Stomach (tissue), 9 donors: ENCODE results near the gene ETNK1. TPM values are rescaled to one million over a fixed set of nuclear protein-coding genes. Genes with fewer than 3 reads are reported as not detected.

ENCODE experiments used
- DNase-seq, 2 donors: peaks; one replicate each; pipeline versions ENCODE4 v3.0.0 to v3.0.0-alpha.2; 2013 to 2019
- H3K27ac ChIP-seq, 5 donors: fragments of 200-600 bp in 4 of 5; sonication (generic) in 4 of 5; one replicate each; pipeline ENCODE4 v1.5.1; 2013 to 2019; ENCODE audit warnings: mild to moderate bottlenecking in 1 of 5, moderate library complexity in 1 of 5
- H3K27me3 ChIP-seq, 3 donors: fragments of 200-600 bp; sonication (generic); one replicate each; pipeline ENCODE4 v1.5.1; 2017 to 2019; ENCODE audit warnings: mixed run types in 1 of 3
- H3K36me3 ChIP-seq, 4 donors: fragments of 200-600 bp; sonication (generic); 1 replicate in 3 of 4; 2 replicates in 1 of 4; pipeline ENCODE4 v1.5.1; 2016 to 2019
- H3K4me1 ChIP-seq, 4 donors: fragments of 200-600 bp; sonication (generic); one replicate each; pipeline ENCODE4 v1.5.1; 2016 to 2019
- H3K4me3 ChIP-seq, 4 donors: fragments of 200-600 bp; sonication (generic) in 3 of 4; one replicate each; pipeline ENCODE4 v1.5.1; 2016 to 2019; ENCODE audit warnings: mild to moderate bottlenecking in 1 of 4
- H3K9me3 ChIP-seq, 4 donors: fragments of 200-600 bp; sonication (generic); one replicate each; pipeline ENCODE4 v1.5.1; 2016 to 2019
- EP300 ChIP-seq: sonication (generic); formaldehyde crosslinking; IDR thresholded peaks from one replicate; pipeline ENCODE4 v1.6.1; 2017; ENCODE audit warnings: antibody characterized with exemption
- POLR2A ChIP-seq, 4 donors: fragments of 450-650 bp; IDR thresholded peaks; one replicate each; pipeline ENCODE4 v1.6.1; 2016; ENCODE audit warnings: antibody characterized with exemption in 4 of 4, control low read depth in 2 of 4, mild to moderate bottlenecking in 1 of 4, moderate library complexity in 1 of 4
- POLR2AphosphoS5 ChIP-seq, 3 donors: sonication (generic); formaldehyde crosslinking; IDR thresholded peaks; one replicate each; pipeline ENCODE4 v1.6.1; 2016; ENCODE audit warnings: antibody characterized with exemption in 3 of 3
- WGBS, 5 donors: extraction: QIAGEN DNeasy Blood & Tissue Kit in 3 of 5; methylation state at CpG; one replicate each; pipeline versions ENCODE4 v1.1.5 to v1.1.7; 2013 to 2018; 5-methylcytosine and 5-hydroxymethylcytosine counted together
- intact Hi-C: fragments of 100-400 bp; cut with DNase I; formaldehyde crosslinking; loops from one replicate; pipeline ENCODE4 v1.15.1; 2023; ENCODE audit warnings: low total_unique reads
- polyA plus RNA-seq, 3 donors: library from polyadenylated mRNA; stranded (reverse); fragments of 200-250 nt; gene quantifications; one replicate each; pipeline ENCODE4 v1.2.3, GENCODE V29; 2013
- total RNA-seq, 5 donors: library from RNA; depleted of rRNA; stranded (reverse); fragments of >200 nt; gene quantifications; one replicate each; pipeline versions ENCODE4 v1.1.0 to v1.2.3, GENCODE V29; 2014 to 2016
- TF ChIP-seq, protein P1 (sequence below), 7 experiments: fragments of 450-650 bp in 4 of 7; fragments of 200-600 bp in 3 of 7; sonication (generic) in 3 of 7; IDR thresholded peaks; one replicate each; pipeline ENCODE4 v1.5.1; 2016 to 2019; ENCODE audit warnings: antibody characterized with exemption in 7 of 7, control low read depth in 2 of 7, mild to moderate bottlenecking in 1 of 7
- donor health status: healthy with polysubstance abuse.
- donor health status: Bipolar disorder and iron deficiency.
- donor health status: healthy.

The ETNK1 gene
- total and polyA plus RNA-seq, 8 donors: 7.5 to 168 (median 40.4) TPM

DNA sequence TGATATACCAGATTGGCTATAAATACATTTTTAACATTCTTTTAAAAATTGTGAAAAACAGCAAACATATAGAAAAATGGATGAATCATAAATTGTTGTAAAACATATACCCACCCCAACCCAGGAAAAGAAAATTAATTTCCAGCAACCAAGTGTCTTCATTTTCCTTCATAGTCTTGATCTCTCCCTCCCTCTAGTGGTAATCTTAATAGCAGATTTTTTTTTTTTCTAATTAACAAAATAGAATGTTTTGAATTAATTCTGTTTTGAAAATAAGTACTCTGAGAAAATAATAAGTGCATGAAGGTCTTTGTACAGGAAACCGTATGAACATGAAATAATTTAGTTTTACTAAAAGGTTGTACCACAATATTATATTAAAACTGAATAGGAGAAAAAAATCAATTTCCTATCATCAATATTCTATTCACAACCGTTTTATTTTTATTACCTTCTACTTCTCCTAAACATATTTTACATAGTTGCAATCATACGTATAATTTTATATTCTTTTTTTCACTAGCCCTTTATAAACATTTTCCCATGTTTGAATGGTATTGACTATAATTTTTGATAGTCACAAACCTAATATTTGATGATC, 7.0 kb downstream of the ETNK1 start:
- Histone ChIP-seq H3K9me3 (no peaks in the 10 kb centered on the region), H3K27me3 (no peaks in the 10 kb centered on the region), H3K27ac (no peak overlapping the region), H3K4me3 (no peak overlapping the region), H3K4me1 (peaks cover 0 to 90% (median 49%) of the 10 kb centered on the region in 4 donors), H3K36me3 (peaks cover 0 to 4% (median 2%) of the 10 kb centered on the region in 4 donors)
- no peak for TF ChIP-seq POLR2AphosphoS5 (IDR thresholded peaks at IDR 0.05)
- TF ChIP-seq, protein P1, sequence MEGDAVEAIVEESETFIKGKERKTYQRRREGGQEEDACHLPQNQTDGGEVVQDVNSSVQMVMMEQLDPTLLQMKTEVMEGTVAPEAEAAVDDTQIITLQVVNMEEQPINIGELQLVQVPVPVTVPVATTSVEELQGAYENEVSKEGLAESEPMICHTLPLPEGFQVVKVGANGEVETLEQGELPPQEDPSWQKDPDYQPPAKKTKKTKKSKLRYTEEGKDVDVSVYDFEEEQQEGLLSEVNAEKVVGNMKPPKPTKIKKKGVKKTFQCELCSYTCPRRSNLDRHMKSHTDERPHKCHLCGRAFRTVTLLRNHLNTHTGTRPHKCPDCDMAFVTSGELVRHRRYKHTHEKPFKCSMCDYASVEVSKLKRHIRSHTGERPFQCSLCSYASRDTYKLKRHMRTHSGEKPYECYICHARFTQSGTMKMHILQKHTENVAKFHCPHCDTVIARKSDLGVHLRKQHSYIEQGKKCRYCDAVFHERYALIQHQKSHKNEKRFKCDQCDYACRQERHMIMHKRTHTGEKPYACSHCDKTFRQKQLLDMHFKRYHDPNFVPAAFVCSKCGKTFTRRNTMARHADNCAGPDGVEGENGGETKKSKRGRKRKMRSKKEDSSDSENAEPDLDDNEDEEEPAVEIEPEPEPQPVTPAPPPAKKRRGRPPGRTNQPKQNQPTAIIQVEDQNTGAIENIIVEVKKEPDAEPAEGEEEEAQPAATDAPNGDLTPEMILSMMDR (IDR thresholded peaks at IDR 0.05): peak in 4 of 7 experiments; percentile 17 to 67 (median 54)
- DNase-seq: peak in 1 of 2 donors; percentile 27
- intact Hi-C loops: no loop called here
- WGBS, 5 donors: 47 to 59% (median 49%) methylated on average over 3 of the region's 3 CpGs

DNA sequence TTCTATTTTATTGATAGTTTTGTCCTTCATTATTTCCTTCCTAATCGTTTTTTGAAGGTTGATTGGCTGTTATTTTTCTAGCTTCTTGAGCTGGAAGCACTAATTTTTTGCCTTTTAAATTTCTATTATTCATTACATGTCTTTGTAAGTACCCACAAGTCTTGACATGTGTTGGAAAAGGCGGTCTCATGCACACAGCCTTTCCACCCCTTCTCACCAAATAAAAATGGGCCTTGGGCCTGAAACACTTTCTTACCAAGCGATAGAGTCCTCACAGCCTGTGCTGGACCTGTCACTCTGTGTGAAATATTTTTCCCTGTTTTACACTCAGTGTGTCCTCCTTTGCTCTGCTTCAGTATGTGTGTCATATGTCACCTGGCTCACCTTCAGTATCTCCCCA, 9.9 kb downstream of the ETNK1 start:
- no peak overlapping the region for H3K27ac ChIP-seq
- no peaks in the 10 kb centered on the region for H3K9me3 ChIP-seq
- no peak for DNase-seq
- no peak overlapping the region for H3K4me3 ChIP-seq
- no peaks in the 10 kb centered on the region for H3K27me3 ChIP-seq
- intact Hi-C loops: no loop called here
- WGBS, 5 donors: 87 to 96% (median 89%) methylated on average over 3 of the region's 3 CpGs
- H3K4me1 ChIP-seq: peaks cover 0 to 86% (median 42%) of the 10 kb centered on the region in 4 donors
- TF ChIP-seq POLR2A (IDR thresholded peaks at IDR 0.05) (no peak), POLR2AphosphoS5 (IDR thresholded peaks at IDR 0.05) (no peak), EP300 (no peak)
- TF ChIP-seq, protein P1 (IDR thresholded peaks at IDR 0.05): no peak
- H3K36me3 ChIP-seq: peaks cover 0 to 4% (median 2%) of the 10 kb centered on the region in 4 donors

DNA sequence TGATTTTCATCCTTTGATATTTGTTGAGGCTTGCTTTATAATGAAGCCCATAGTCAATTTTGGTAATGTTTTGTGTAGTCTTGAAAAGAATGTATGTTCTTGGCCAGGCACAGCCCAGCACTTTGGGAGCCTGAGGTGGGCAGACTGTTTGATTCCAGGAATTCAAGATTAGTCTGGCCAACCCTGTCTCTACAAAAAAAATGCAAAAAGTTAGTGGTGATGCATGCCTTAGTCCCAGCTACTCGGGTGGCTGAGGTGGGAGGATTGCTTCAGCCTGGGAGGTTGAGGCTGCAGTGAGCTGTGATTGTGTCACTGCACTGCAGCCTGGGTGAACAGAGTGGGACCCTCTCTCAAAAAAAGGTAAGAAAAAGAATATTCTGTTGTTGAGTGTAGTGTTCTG, 10.8 kb downstream of the ETNK1 start:
- Histone ChIP-seq H3K27me3 (no peaks in the 10 kb centered on the region), H3K4me1 (peaks cover 0 to 87% (median 41%) of the 10 kb centered on the region in 4 donors), H3K27ac (no peak overlapping the region), H3K4me3 (no peak overlapping the region), H3K36me3 (peaks cover 0 to 3% (median under 1%) of the 10 kb centered on the region in 4 donors), H3K9me3 (no peaks in the 10 kb centered on the region)
- 52 to 71% (median 60%) methylated on average over 1 of the region's 1 CpG for WGBS, 5 donors
- intact Hi-C loops: no loop called here
- no peak for DNase-seq
- TF ChIP-seq POLR2AphosphoS5 (IDR thresholded peaks at IDR 0.05): no peak
- no peak for TF ChIP-seq POLR2A (IDR thresholded peaks at IDR 0.05)
- no peak for TF ChIP-seq EP300
- TF ChIP-seq, protein P1 (IDR thresholded peaks at IDR 0.05): no peak

DNA sequence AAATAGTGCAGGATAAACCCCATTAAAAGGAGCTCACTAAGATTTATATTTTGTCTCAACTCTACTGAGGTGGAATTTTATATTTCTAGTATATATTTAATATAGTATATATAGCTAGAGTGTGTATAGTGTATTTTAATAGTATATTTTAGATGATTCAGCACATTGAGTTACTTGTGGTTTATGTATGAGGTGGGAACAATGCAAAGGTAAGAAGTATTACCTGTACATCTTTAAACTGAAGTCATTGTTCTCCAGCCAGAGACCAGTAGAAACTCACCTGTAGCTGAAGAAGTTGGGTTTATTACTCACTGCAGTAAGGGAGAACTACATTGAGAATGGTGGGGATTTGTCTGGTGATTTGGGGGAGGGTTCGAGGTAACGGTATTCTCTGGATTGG, 15.9 kb downstream of the ETNK1 start:
- Histone ChIP-seq H3K27ac (no peak overlapping the region), H3K36me3 (peaks cover 0 to 2% (median under 1%) of the 10 kb centered on the region in 4 donors), H3K27me3 (no peaks in the 10 kb centered on the region), H3K4me1 (peaks cover 0 to 72% (median 24%) of the 10 kb centered on the region in 4 donors), H3K9me3 (no peaks in the 10 kb centered on the region), H3K4me3 (no peak overlapping the region)
- no peak for DNase-seq
- intact Hi-C loops: no loop called here
- 90 to 99% (median 98%) methylated on average over 2 of the region's 2 CpGs for WGBS, 5 donors
- TF ChIP-seq POLR2AphosphoS5 (IDR thresholded peaks at IDR 0.05): no peak
- no peak for TF ChIP-seq POLR2A (IDR thresholded peaks at IDR 0.05)
